SK-N-DZ (cell line): ENCODE results near the gene CYP2W1. TPM values are rescaled to one million over a fixed set of nuclear protein-coding genes. Genes with fewer than 3 reads are reported as not detected.
"Not testable (repeated sequence)": the region's sequence is repeated elsewhere in the genome, so short reads cannot be mapped to it uniquely, and the experiment has no call there.

Experiments used
- DNase-seq: peaks from one replicate; pipeline ENCODE4 v3.0.0-alpha.2; 2015; ENCODE audit warnings: low spot score
- polyA plus RNA-seq, 2 experiments: library from polyadenylated mRNA; depleted of rRNA; stranded (reverse); fragments of >200 nt; gene quantifications; 2 replicates each; pipeline ENCODE4 v1.2.3, GENCODE V29; 2014

The CYP2W1 gene, protein sequence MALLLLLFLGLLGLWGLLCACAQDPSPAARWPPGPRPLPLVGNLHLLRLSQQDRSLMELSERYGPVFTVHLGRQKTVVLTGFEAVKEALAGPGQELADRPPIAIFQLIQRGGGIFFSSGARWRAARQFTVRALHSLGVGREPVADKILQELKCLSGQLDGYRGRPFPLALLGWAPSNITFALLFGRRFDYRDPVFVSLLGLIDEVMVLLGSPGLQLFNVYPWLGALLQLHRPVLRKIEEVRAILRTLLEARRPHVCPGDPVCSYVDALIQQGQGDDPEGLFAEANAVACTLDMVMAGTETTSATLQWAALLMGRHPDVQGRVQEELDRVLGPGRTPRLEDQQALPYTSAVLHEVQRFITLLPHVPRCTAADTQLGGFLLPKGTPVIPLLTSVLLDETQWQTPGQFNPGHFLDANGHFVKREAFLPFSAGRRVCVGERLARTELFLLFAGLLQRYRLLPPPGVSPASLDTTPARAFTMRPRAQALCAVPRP
- 1.7 and 2.9 TPM in 2 replicates for polyA plus RNA-seq (2014; cell fraction: cytosol; rRNA removed)
- 2.0 and 4.2 TPM in 2 replicates for polyA plus RNA-seq (2014; cell fraction: nucleus; rRNA removed)

DNA sequence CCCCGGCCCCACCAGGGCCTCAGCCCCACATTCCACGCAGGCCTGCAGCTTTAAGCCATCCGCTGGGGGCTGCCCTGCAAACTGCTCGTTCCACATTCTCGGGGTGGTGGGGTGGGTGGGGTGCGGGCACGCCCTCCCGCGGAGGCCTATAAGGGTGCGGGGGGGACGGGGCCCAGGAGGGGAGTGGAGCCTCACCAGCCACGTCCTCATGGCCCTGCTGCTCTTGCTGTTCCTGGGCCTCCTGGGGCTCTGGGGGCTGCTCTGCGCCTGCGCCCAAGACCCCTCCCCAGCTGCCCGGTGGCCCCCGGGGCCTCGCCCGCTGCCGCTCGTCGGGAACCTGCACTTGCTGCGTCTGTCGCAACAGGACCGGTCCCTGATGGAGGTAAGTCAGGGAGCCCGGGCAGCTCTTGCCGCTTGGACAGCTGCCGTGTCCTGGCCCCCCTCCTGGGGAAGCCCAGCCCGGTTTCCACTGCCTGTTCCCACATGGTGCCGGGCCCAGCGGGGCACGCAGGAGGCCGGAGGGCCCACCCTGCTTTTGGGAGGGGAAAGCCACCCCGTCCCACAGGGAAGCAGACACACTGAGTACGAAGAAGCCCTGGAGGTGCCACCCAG, at the start of gene CYP2W1:
TSS of gene CYP2W1 (plus strand) at position 178 of the 612 bp plus-strand sequence. CDS start at position 209, 31 bp downstream.
- no peak for DNase-seq

DNA sequence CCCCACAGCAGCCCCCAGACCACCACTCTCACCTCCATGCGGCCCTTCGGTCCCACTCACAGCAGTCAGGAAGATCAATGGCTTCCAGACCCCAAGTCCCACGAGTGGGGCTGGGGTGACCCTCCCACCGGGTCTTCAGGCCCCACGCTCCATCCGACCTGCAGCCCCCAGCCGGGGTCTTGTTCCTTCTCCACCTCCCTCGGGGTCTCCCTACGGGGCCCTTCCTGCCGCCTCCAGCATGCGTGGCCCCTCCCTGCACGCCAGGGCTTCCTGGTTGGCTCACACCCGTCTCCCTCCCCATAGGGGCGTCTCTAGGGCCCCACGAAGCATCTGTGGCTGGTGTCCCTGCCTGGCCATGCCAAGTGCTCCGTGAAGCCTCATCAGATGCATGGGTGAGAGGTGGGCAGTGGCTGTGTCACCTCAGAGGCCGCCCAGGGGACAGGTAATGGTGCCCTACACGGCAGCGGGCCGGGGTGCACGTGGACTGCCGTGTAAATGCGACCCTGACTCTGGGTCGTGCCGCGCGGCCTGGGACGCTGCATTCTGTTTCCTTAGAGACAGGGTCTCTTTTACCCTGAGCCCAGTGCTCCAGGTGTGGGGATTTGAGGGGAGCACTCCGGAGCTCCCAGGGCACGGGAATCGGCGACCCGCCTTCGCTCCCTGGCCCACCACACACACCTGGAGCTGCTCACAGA, 48.4 kb upstream of the CYP2W1 start:
- DNase-seq: no peak

DNA sequence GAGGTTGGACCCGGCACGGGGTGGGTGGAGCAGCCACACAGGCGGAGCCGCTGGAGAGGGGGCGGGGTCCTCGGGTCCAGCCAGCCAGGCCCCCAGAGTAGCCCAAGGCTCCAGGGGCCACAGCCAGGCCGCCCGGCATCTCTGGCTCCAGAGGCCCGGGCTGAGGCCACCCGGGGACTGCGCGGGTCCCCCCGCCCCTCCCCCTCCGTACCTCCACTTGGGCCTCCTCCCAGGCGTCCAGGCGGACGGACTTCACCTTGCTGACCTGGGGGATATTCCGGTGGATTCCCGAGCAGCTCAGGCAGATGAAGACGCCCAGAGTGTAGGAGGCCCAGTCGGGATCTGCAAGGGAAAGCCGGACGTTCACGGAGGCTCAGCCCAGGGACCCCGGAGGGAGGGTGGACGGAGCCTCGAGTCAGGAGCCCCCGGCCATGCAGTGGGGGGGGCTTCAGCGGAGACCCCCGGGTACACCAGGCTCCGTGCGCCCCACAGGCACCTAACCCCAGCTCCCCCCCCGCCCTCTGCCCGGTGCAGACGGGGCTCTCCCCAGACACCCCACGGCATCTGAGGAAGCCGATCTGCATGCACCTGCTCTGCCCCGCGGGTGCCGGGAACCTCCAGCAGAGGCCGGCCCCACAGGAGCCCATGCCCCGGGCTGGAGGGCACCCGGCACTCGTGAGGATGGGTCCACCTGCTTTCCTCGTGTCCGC, 47.7 kb upstream of the CYP2W1 start:
- no peak for DNase-seq

DNA sequence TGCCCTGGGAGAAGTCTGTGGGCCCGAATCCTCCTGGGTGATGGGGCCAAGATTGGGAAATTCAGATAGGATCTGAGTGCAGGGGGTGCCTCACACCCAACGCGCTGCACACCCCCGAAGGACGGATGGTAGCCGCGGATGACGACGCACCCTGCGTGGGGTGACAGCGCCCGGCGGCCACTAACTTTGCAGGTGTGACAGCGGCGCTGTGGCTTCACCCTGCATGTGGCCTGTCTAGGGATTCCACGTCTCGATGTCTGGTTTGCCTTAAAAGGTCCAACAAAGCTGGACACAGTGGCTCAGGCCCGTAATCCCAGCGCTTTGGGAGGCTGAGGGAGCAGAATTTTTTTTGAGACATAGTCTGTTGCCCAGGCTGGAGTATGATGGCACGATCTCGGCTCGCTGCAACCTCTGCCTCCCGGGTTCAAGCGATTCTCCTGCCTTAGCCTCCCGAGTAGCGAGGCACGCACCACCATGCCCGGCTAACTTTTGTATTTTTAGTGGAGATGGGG, 47.1 kb upstream of the CYP2W1 start:
- DNase-seq: no peak

DNA sequence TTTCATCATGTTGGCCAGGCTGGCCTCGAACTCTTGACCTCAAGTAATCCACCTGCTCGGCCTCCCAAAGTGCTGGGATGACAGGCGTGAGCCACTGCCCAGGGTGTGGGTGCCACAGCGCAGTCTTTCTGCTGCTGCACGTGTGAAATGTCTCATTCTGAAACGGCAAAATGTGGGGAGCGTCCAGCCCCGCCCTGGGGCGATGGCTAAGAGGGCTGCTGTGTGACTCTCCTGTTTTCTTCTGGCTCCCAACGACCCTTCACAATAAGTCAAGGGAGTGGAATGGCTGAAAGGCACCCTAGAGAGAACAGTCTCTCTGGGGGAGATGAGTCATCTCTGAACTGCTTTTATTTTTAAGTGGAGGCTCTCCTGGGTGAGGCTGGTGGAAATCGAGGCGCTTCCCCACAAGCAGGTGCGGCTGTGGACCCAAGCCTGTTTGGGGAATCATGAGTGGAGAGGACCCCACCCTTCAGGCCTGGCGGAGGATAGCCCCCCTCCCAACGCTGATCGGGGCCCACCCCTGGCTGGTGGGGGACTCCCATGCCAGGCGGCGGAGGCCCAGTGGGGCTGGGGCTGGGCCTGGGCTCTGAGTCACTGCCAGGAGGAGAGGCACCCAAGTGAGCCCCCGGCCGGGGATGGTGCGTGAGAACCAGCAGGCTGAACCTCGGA, 46.5 kb upstream of the CYP2W1 start:
- DNase-seq: no peak

DNA sequence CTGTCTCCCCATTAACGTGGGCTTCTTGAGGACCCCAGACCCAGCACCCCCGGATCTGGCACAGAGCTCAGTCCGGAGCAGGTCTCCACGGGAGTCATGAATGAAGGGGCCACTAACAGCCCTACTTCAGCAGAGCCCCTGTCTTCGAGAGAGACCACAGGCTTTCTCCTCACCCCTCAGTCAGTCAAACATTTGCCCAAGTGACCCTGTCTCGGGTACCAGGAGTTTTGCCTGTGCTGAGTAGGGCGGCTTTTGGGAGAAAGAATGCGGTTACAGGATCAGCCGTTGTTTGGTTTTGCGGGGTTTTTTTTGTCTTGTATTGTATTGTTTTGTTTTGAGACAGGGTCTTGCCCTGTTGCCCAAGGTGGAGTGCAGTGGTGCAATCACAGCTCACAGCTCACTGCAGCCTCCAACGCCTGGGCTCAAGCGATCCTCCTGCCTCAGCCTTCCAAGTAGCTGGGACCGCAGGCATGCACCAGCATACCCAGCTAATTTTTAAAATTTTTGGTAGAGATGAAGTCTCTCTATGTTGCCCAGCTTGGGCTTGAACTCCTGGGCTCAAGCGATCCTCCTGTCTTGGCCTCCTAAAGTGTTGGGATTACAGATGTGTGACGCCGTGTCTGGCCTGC, 45.0 kb upstream of the CYP2W1 start:
- DNase-seq: no peak

DNA sequence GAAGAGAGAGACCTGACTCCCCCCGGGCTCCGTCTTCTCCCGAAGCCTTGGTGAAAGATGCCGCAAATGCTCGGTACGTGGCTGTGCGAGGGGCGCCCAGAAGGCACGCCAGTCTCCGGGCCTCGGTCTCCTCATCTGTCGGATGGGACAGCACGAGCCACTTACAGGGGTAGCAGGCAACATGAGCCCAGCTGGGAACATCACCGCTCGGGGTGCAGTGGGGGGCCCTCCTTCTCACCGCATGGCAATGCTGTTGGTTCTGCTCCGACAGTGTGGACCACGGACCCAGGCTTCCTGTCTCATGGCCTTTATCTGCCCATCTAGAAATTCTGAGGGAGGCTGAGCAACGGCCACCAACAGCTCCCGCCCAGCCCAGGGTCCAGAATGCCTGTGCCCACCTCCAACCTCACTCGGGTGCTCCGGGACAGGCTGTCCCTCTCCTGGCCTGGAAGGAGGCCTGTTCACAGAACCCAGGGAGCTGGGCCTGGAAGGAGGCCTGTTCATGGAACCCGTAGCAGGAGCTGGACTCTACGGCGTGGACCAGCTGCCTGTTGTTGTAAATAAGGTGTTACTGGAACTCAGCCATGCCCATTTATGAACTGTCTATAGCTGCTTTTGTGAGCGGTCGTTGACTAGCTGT, 44.3 kb upstream of the CYP2W1 start:
- DNase-seq: no peak

DNA sequence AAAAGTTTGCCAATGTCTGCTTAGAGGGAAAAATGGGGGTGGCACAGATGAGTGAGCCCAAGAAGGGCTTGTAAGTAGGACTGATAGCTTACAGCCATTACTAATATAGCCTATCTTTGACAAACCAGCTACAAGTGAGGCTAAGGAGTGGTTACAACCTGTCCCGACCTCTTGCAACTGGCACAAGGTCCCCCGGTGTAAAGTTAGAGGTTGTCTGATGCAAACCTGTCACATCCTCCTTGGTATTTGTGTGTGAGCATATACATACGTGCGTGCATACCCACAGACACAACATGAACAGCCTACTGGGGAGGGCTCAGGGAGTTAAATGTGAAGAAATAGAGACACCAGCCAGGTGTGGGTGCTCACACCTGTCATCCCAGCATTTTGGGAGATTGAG, 43.1 kb upstream of the CYP2W1 start:
- no peak for DNase-seq

DNA sequence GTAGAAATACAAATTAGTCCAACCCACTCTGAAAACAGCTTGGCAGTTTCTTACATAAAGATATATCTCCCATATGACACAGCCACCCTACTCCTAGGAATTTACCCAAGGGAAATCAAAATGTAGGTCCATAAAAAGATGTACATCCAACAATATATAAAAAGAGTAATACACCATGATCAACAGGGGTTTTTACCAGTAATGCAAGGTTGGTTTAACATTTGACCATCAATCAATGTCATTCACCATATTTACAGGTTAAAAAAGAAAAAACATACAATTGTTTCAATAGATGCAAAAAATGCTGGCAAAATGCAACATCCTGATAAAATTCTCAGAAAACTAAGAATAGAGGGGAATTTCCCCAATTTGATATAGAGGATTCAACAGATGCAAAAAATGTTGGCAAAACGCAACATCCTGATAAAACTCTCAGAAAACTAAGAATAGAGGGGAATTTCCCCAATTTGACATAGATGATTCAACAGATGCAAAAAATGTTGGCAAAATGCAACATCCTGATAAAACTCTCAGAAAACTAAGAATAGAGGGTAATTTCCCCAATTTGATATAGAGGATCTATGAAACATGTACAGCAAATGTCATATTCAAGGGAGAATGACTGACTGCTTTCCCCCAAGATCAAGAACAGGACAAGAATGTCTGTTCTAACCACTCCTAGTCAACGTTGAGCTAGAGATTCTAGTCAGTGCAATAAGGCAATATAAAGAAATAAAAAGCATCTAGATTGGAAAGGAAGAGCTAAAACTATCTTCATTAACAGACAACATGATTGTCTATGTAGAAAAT, 42.2 kb upstream of the CYP2W1 start:
- no peak for DNase-seq

DNA sequence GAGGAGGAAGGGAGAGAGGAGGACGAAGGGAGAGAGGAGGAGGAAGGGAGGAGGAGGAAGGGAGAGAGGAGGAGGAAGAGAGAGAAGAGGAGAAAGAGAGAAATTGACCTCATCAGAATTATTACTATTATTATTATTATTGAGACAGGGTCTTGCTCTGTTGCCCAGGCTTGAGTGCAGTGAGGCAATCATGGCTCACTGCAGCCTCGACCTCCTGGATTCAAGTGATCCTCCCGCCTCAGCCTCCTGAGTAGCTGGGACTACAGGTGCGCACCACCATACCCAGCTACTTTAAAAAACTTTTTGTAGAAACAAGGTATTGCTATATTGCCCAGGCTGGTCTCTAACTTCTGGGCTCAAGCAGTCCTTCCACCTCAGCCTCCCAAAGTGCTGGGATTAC, 39.2 kb upstream of the CYP2W1 start:
- not testable (repeated sequence) for DNase-seq

DNA sequence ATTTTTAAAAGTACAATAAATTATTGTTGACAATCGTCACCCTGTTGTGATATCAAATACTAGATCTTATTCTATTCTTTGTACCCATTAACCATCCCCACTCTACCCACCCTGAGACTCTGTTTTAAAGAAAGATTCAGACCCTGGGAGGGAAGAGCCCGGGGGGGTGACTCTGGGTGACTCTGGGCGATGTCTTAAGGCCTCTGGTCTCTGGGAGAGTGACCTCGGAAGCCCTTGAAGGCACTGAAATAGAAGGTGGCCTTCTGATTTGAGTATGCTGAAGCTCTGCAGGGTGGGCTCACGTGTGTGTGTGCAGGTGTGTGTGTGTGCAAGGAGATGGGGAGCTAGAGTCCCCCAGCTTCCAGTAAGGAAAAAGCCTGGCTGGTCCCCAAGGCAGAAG, 38.2 kb upstream of the CYP2W1 start:
- DNase-seq: no peak

DNA sequence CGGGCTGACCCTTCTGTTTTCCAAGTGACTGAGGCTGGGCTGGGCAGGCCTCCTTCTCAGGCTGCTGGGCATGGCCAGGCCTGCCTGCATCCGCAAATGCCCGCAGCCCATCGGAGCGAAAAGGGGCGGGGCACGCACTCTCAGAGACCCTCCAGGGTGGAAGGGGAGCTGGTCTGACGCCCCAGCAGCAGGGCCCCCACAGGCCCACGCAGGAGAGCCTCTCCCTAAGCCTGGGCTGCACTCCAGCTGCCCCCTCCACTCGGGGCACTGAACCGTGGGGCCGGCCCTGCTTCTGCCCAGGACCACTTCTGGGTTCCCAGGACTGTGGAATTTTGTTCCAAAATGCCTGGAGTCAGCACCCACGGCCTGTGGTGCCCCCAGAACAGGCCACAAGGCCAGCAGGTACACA, 37.8 kb upstream of the CYP2W1 start:
- DNase-seq: no peak

DNA sequence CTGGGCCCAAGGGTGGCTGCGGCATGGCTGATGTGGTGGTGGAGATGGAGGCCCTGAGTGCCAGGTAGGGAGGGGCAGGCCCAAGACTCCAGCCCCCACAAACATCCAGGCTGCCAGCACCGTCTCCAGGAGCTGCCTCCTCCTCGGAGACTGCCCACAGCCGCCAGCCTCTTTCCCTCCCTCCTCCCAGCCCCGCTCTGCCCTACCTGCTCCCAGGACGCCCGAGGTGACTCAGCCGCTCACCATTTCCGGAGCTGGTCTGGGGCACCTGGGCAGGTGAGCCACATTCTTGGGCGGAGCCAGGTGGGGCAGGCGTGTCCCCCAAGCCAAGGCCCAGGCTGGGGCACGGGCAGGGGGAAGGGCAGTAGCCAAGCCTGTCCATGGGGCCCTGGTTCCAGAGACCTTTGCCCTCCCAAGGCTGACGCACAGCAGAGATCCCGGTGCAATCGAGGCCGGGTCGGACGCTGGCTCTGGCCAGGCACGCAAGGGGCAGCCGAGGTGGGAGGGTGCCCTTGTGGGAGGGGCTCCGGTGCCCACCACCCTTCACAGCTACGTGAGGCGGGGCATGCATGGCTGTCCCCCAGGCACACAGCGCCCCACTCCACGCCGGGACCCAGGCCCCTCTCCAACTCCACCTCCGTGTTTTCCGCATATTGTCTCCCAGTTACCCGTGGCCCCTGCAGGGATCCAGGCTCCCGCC, 37.3 kb upstream of the CYP2W1 start:
- DNase-seq: no peak

DNA sequence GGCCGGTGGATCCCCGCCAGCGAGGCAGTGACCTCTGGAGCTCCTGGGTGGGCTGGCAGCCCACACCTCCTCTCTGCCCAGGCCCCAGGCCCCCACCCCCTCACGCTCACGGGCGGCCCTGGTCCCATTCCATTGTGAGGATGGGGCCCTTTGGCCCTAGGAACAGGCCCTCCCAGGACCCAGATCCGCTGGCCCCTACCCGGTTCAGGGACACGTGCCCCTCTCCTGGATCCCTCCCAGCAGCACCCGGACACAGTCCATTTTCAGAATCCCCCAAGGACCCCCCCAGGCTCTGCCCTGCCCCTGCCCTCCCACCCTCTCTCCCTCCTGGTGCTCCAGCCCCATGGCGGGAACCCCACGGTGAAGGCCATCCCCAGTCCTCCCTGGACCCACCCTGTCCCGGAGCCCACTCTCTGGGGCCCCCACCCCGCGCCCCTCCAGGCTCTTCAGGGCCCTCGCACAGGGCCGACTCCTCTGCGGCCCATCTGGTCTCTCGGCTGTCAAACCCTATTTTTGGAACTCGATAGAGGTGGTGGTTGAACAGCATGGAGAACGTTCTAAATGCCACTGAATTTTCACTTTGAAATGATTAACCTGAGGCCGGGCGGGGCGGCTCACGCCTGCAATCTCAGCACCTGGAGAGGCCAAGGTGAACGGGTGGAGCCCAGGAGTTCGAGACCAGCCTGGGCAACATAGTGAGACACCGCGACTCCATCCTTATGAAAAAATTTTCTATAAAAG, 36.6 kb upstream of the CYP2W1 start:
- DNase-seq: no peak

DNA sequence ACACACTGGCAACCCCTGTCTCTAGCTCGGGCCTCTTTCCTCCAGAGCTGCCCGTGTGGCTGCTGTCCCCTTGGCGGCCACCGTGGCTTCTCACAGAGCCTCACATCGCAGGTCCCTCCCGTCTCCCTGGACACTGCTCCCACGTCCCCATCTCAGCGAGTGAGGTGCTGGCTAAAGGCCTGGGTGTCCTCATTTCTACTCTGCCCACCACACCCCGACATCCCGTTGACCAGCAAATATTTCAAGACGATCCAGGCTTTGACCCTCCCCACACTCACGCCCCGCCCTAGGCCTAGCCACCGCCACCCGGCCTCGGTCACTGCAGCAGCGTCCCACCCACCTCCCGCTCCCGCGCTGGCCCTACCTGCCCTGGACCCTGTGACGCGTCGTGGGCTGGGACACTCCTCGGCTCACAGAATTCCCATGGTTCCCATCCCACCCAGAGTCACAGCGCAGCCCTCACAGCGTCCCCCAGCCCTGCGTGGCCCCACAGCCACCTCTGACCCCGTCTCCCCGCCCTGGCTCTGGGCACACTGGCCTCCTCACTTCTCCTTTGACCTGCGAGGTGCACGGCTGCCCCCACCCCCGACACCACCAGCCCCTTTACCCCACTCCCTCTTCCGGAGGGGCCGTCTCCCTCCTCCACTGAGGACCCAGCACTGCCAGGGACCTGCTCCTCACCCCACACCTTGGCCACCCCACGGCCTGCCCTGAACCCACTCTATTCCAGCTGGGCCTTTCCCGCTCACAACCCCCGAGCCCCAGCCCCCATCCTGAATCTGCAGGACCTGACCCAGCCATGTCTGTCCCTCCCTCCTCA, 35.4 kb upstream of the CYP2W1 start:
- no peak for DNase-seq

DNA sequence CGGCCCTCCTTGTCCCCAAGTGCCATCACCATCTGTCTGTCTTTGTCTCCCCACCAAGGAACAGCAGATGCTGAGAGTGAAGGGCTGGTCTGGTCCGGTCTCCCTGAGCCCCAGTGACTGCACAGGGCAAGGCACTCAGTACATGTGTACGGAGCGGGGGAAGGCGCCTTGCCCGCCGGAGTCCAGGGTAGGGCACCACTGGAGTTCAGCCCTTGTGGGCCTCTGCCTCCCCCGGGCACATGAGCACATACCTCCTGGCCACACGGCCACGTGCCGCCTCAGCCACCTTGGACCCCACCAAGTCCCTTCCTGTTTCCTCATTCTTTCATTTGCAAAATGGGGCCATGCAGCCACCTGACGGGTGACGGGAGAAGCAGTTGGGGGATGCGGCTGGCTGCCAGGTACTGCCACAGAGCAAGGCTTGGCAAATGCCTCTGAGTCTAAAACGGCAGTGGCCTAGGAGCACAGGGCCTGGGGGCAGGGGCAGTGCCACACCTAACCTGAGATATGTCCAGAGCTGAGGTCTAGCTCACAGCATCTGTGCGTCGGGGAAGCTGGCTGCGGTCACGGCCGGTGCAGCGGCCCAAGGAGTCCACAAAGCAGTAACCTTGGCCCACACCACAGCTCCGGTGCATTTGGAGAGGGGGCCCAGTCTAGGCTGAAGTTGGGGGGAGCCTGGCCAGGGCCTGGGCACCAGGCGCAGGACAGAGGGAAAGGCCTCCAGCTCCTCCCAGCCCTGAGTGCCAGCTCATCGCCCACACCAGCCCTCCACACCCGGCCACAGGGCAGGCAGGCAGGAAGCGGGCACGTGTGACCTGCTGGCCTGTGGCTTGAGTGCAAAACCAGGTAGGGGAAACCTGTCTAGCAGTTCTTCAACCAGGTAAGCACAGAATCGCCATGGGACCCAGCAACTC, 33.7 kb upstream of the CYP2W1 start:
- no peak for DNase-seq
